ENCODE results near the gene ITSN1. TPM values are rescaled to one million over a fixed set of nuclear protein-coding genes. Genes with fewer than 3 reads are reported as not detected.
A peak's percentile ranks its signal among the peaks of the same experiment; 100 is the strongest.
"Not testable (repeated sequence)": the region's sequence is repeated elsewhere in the genome, so short reads cannot be mapped to it uniquely, and the experiment has no call there.

Gene ITSN1
- total RNA-seq, 1 donor from 2014 or later = 44.3 TPM

DNA sequence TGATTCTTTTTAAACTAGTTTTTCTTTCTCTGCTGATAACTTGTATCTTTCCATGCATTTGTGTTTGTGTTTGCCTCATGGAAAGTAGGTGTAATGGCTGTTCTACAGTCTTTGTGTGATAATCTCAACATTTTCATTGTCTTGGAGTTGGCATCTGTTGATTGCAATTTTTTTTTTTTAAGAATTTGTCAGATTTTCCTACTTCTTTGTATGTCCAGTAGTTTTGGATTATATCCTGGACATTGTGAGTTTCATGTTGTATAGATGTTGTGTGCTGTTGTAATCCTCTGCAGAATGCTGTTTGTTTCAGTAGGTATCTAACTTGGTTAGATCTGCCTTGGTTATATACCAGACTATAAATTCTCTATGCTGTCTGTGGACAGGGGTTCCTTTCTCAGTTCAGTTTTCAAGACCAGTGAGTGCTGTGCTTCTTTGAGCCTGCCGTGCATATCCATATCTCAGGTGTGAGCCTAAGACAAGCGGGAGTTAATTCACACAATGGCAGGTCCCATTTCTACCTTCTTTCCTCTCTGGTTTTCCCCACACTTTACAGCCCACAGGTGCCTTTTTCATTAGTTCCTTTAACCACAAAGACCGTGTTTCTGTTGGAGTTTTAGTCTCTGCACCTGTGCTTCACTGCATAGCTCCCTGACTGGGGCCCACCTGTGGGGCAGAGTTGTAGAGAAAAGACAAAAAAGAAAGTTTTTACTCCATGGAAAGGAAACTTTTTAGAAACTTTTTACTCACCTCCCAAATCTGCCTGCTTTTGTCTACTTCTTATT is 69.9 kb downstream of the ITSN1 start:
- DNase-seq (ENCODE audit: extremely low read depth, low read depth, low spot score) = no peak

DNA sequence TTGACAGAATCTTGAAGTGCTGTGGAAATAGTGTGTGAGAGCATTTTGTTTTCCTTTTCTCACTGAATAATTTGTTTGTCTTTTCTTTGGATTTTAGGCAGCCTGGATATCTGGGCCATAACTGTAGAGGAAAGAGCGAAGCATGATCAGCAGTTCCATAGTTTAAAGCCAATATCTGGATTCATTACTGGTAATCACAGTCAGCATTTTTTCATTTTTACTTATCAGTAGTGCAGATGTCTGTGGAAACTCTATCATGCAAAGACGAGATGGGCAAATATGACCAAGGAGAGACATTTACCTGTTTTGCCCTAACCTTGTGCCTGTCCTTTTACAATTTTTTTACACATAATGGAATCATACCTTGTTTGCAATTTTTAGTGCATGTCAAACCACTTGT is 78.8 kb downstream of the ITSN1 start:
- DNase-seq (ENCODE audit: extremely low read depth, low read depth, low spot score) = no peak

DNA sequence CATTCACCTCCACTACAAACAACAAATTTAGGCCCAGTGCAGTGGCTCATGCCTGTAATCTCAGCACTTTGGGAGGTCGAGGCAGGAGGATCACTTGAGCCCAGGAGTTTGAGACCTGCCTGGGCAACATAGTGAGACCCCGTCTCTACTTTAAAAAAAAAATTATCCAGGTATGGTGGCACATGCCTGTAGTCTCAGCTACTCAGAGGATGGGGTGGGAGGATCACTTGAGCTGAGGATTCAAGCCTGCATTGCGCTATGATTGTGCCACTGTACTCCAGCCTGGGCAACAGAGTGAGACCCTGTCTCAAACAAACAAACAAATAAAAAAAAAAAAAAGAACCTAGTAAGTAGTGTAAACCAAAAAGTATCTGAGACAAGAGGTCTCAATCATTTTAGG is 86.8 kb downstream of the ITSN1 start:
- not testable (repeated sequence) for DNase-seq (ENCODE audit: extremely low read depth, low read depth, low spot score)

DNA sequence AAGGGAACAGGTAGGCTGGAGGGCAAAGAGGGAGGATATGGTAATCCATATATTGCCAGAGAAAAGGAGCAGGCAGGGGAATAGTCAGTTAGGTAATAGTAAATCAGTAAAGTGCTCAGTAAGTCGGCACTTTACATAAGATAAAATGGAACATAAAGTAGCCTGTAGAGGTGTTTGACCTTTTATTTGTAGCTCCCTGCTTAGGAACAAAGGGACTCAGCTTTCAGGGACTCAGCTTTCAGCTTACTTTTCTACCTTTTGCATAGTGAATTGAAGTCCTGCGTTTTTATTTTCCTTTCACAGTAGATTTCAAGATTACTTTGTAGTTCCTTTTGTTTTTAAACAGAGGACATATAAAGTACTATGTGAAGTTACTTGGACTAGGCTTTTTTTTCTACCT is 87.3 kb downstream of the ITSN1 start:
- no peak for DNase-seq (ENCODE audit: extremely low read depth, low read depth, low spot score)

DNA sequence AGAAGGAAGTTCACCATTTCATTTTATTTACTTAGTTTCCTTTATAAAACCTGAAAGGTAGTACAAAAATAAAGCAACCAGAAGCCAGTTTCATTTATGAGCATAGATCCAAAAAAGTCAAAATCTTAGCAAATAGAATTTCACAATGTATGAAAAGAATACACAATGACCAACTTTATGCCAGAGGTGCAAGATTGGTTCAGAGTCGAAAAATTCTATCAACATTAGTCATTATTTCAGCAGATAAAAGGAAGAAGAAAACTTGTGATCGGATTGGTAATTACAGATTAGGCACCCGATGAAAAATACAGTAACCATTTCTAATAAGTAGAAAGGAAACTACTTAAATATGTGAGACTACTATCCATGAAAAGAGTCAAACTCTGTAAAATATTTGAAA is 89.1 kb downstream of the ITSN1 start:
- no peak for DNase-seq (ENCODE audit: extremely low read depth, low read depth, low spot score)

DNA sequence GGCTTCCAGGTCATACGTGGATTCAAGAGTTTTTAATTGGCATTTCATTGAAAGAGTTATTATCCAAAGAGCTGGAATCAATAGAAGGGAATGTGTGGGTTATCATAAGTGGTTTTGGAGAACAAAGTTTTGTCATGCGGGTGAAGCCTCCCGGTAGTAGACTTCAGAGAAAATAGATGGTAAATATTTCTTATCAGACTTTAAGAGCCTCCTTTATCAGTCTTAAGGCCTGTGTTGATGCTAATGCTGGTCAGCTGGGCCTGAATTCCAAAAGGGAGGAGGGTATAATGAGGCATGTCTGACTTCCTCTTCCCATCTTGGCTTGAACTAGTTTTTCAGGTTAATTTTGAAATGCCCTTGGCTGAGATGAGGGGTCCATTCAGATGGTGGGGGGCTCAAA is 89.7 kb downstream of the ITSN1 start:
- no peak for DNase-seq (ENCODE audit: extremely low read depth, low read depth, low spot score)

DNA sequence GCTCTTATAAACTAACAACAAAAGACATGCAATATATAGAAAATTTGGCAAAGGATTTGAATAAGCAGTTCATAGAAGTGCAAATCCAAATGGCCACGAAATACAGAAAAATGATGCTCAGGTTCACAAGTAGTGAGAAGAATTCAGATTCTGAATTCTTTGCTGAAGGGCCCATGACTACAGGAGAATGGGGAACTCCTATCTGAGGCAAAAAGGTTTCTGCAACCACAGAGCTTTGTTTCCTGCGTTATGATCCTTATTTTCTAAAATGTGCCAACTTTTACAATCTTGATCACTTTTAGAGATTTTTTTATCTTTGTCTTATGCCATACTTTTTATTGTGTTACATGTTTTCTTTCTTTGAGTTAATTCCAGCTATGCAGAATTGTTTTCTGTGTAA is 91.3 kb downstream of the ITSN1 start:
- no peak for DNase-seq (ENCODE audit: extremely low read depth, low read depth, low spot score)

DNA sequence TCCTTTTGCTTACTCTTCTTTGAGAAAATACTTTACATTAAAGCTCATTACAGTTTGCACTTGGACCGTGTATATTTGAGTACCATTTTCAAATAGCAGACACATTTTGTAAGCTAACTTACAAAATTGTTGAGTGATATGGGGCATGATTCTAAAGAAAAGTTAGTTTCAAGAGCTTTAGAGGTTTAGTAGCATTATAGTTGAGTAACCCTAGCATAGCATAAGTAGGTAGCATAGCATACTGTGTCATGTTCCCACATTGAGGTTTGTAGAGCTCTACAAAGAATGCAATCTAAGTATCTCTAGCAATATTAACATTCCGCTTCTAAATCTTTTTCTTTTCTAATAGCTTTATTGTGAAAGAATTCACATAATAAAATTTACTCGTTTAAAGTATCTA is 92.0 kb downstream of the ITSN1 start:
- DNase-seq (ENCODE audit: extremely low read depth, low read depth, low spot score) = no peak

DNA sequence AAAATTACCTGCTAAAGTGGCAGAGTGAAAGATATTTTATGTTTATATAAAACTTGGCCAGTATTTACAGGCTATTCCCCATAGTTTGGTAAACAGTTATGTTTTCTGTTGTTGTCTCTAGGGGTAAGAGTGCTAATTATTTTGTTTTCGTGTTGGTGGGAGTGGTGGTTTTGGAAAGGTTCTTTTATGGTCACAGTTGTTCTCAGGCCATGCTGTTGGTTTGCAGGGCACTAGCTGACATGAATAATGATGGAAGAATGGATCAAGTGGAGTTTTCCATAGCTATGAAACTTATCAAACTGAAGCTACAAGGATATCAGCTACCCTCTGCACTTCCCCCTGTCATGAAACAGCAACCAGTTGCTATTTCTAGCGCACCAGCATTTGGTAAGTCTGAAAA is 92.5 kb downstream of the ITSN1 start:
- no peak for DNase-seq (ENCODE audit: extremely low read depth, low read depth, low spot score)

DNA sequence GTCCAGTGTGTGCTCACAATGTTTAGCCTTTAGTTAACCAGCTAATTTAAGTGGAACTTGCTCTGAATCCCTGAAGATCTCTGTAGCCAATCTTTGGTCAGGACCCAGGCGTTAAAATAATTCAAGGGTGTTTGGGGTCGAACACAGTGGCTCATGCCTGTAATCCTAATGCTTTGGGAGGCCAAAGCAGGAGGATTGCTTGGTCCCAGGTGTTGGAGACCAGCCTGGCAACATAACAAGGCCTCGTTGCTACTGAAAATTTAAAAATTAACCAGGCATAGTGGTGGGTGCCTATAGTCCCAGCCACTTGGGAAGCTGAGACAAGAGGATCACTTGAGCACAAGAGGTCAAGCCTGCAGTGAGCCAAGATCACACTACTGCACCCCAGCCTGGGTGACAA is 94.3 kb downstream of the ITSN1 start:
- no peak for DNase-seq (ENCODE audit: extremely low read depth, low read depth, low spot score)

DNA sequence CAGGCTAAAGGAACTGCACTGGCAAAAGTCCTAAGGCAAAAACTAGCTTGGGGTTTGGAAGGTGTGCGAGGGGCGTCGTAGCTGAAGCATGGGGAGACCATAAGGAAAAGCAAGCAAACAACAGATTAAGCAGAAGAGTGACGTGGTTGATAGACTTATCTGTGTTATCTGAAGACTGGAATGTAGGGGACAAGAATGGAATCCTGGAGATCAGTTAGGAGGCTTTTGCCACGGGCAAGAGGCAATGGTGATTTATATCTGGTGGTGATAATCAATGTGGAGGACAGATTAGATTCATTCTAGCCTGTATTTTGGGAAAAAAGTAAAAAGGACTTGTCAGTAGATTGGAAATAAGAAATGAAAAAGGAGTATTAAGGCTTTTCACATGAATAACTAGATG is 97.4 kb downstream of the ITSN1 start:
- DNase-seq (ENCODE audit: extremely low read depth, low read depth, low spot score) = no peak

DNA sequence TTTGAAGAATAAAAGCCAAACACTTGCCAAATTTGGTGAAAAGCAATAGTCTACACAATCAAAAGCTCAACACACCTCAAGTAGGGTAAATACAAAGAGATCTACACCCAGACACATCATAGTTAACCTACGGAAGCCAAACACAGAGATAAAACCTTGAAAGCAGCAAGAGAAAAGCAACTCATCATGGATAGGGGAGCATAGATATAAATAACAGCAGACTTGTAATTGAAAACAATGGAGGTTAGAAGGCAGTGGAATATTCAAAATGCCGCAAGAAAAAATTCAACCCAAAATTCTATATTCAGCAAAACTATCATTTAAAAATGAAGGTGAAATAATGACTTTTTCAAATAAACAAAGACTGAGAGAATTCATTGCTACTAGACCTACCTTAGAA is 105.1 kb downstream of the ITSN1 start:
- DNase-seq (ENCODE audit: extremely low read depth, low read depth, low spot score) = no peak

DNA sequence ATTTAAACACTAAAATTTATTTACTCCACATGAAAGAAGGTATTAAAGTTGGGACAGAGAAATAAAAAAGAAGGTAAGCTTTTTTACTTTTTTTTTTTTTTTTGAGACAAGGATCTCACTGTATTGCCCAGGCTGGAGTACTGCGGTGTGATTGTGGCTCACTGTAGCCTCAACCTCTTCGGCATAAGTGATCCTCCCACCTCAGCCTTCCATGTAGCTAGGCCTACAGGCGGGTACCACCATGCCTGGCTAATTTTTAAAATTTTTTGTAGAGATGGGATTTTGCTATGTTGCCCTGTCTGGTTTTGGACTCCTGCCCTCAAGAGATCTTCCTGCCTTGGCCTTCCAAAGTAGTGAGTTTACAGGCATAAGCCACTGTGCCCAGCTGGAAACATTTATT is 106.6 kb downstream of the ITSN1 start:
- no peak for DNase-seq (ENCODE audit: extremely low read depth, low read depth, low spot score)

DNA sequence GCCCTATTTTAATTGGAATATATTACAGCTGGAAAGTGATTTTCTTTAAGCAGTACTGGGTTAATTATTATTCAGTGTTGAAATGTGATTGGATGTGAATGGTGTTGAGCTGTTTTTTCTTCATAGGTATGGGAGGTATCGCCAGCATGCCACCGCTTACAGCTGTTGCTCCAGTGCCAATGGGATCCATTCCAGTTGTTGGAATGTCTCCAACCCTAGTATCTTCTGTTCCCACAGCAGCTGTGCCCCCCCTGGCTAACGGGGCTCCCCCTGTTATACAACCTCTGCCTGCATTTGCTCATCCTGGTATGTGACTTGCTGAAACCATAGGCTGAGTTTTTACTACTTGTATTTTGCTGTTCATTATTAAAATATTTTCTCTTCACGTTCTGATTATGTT is 107.7 kb downstream of the ITSN1 start:
- DNase-seq (ENCODE audit: extremely low read depth, low read depth, low spot score) = no peak

DNA sequence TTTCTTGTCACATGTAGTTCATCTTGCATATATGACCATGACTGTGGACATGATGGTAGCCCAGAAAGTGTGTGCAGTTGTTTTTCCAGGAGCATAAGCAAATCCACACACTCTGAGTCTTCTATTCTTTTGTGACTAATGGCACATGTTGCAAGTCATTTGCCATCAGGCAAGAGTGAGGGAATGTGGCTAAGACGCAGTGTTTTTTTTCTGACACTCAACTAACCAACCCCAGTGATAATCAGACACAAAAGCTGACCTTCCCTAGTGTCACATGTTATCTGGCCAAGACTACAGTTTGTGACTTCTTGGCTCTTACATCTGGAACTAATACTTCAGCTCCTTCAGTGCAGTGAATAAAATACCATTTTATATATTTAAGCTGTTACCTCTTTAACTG is 108.8 kb downstream of the ITSN1 start:
- no peak for DNase-seq (ENCODE audit: extremely low read depth, low read depth, low spot score)

DNA sequence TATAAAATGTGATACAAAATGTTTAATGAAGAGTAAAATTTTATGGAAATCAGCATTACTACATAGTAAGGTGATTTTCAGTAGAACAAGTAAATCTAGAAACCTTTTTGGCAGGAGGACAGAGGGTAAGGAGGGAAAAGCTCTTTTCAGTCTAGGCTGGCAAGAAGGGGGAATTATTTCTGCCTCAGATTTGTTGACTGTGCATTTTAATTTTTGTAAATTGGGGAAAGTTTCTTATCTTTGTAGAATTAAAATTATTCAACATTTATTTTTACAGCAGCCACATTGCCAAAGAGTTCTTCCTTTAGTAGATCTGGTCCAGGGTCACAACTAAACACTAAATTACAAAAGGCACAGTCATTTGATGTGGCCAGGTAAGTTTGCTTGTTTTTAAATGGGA is 109.2 kb downstream of the ITSN1 start:
- DNase-seq (ENCODE audit: extremely low read depth, low read depth, low spot score) = no peak

DNA sequence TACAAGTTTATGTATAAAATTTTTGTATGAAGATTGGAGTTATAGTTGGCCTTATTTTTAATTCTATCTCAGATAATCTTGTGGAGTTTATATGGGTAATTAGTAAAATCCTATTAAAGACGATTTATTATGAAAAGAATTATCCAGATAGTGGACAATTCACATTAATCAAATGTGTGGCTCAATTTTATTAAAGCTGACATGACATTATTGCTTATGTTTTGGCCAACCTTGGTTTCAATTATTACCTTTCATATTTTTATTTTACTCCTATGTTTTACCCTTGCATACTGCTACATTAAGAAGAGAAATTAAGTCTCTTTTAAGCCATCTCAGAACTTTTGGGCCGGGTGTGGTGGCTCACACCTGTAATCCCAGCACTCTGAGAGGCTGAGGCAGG is 110.0 kb downstream of the ITSN1 start:
- no peak for DNase-seq (ENCODE audit: extremely low read depth, low read depth, low spot score)

DNA sequence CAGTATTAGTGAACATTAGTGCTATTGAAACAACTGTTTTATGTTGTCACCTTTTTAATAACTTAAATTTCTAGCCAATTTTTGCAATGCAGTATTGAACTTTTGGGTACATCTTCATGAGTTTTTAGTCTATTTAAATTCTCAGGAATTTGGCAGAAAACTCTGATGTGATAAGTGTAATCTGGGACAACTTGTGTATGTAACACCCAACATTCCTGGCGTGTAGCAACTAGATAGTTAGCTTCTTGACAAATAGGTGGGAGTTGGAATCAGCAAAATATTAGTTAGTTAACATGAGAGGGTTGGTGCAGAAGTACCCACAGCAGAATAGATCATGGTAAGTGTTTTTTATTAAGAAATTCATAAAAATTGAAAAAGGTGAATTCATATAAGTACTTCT is 111.6 kb downstream of the ITSN1 start:
- DNase-seq (ENCODE audit: extremely low read depth, low read depth, low spot score) = no peak

DNA sequence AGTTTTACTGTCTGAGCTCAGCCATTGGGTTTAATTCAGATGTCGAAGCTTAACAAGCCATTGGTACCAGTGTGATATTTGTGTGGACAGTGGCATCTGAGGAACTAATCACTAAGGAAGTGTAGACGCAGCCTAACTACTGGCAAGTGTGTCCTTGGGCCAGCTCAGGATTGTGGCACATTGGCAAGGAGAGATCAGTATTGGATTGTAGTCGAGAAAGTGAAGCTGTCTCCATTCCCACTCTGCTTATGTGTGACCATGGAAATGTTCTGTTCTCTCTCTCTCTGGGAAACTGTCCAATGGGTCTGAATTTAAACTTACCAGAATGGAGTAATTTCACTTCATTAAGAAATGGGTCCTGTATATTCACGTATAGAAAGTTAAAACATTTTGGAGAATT is 112.2 kb downstream of the ITSN1 start:
- no peak for DNase-seq (ENCODE audit: extremely low read depth, low read depth, low spot score)

DNA sequence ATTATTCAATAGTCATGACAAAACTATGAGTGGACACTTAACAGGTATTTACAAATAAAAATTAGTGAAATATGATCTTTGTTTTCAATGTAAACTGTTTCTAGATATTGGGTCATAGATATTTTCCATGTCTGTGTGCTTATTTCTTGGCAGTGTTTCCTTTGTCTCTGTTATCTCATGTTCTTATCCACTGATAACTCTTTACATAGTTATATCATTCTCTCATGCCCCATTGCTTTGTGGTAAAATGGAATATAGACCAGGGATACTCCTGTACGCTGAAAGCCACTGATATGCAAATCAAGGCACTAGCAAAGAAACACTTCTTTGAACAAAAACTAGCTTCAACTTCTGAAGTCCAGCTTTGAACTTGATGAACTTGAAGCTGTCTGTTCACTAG is 113.1 kb downstream of the ITSN1 start:
- DNase-seq (ENCODE audit: extremely low read depth, low read depth, low spot score) = no peak

DNA sequence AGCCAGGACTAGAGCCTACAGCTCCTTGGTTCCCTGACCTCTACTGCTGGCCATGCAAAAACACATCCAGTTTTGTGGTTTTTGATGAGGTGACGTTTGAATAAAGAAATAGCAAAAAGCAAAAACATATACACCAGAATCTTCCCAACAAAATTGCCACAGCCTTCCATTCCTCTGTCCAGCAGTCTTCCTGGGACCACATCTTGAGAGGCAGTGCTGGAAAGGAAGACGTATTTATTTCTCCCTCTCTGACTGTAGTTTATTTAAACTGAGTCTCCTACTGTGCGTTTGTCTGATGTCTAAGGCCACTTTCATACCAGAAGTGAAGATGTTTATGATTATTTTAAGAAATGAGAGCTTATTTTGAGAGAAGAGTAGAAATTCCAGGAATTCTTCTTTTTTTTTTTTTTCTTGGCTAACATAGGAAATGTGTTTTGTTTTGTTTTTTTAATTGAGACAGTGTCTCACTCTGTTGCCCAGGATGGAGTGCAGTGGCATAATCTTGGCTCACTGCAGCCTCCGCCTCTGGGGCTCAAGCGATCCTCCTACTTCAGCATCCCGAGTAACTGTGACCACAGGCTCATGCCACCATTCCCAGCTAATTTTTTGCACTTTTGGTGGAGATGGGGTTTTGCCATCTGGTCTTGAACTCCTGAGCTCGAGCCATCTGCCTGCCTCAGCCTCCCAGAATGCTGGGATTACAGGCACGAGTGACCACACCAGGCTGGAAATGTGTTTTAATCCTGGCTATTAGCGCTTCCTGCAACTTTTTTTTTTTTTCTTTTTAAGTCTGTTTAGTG is 118.5 kb downstream of the ITSN1 start:
- DNase-seq (ENCODE audit: extremely low read depth, low read depth, low spot score) = no peak

DNA sequence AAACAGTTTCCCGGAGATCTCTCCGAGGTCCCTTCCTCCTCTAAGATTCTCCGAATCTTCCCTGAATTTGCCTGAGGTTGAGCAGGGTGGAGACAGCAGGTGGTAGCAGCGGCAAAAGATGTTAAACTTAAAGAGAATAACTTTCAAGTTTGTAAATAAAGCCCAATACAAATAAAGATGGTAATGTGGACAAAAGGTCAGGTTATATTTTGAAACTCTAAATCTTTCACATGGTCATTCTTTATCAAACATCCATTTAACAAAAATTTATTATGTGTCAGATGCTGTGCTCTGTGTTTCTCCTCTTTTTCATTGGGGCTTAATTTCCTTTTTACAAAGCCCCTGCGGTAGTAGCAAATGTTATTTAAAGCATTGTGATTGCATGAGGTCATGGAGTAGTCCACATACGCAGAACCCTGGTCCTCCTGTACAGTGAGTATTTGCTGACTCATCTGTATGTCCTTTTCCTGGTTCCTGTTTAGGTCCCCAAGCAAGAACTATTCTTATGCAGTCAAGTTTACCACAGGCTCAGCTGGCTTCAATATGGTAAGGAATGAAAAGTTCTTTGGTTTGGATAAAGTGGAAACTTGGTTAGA is 119.2 kb downstream of the ITSN1 start:
- DNase-seq (ENCODE audit: extremely low read depth, low read depth, low spot score) = peak; percentile 96
